ENCODE measurements around the gene CDC25A. TPM values are rescaled to one million over a fixed set of nuclear protein-coding genes. Genes with fewer than 3 reads are reported as not detected.

CDC25A gene
- total and polyA plus RNA-seq, 4 experiments from 2014 or later, result 0.09 TPM; not detected in 3

DNA sequence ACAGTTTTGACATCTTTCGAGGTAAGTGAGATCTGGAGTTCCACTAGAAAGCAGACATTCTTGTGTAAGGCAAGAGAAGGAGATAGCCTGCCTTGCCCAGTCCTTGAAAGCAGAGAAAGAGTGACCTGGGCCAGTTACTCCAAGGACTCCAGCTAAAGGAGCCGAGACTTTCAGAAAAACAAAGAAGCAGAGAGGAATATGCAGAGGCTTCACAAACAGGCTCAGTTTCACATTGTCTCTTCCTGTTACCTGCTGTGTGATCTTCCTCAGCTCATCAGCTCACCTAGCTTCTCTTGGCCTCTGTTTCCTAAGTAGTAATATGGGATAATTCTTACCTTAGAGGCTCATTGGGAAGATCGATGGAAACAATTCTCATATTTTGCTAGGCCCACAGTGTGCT lies 81.0 kb downstream of the CDC25A start:
- Histone ChIP-seq H3K4me3 (ENCODE audit: low read length in 2 of 2) (no peak overlapping the region), H3K36me3 (ENCODE audit: insufficient read depth, low read length) (no peaks in the 10 kb centered on the region), H3K4me1 (ENCODE audit: insufficient read depth, low read length) (peaks cover 4% of the 10 kb centered on the region), H3K27ac (ENCODE audit: low read depth, low read length) (no peak overlapping the region), H3K27me3 (ENCODE audit: insufficient read depth, low read length) (no peaks in the 10 kb centered on the region), H3K9me3 (ENCODE audit: control insufficient read depth in 1 of 2, low read length in 2 of 2) (no peaks in the 10 kb centered on the region)
- Mint-ChIP-seq H3K27me3 (peaks cover 0 to 3% of the 10 kb centered on the region in 2 donors), H3K9me3 (peaks cover 0 to 7% (median 0%) of the 10 kb centered on the region in 8 donors), H3K4me3 (no peak overlapping the region), H3K4me1 (peaks cover under 1 to 3% (median 1%) of the 10 kb centered on the region in 4 donors), H3K36me3 (no peaks in the 10 kb centered on the region), H3K27ac (no peak overlapping the region)
- POLR2A ChIA-PET (ENCODE audit: partially characterized antibody), result no interaction called here
- intact Hi-C loops (cut with micrococcal nuclease), result no loop called here
- no peak for DNase-seq
- CTCF ChIA-PET (ENCODE audit: partially characterized antibody), result no interaction called here

Small RNA genes lying within 50 kb of the gene (microRNA-seq; reads per million reads assigned to microRNA genes)
- not detected for gene MIR4443 (ENCODE audit: borderline microRNAs expressed, borderline number of aligned reads, borderline replicate concordance)

Other genes starting within 250 kb of the CDC25A start
- 10 to 100 TPM; 68.5 to 72.6 TPM for gene MAP4, start 172.0 kb downstream of the CDC25A start, total RNA-seq
- 10 to 100 TPM in 1 of 2 donors, 1 to 10 TPM in 1; 4.4 to 67.1 TPM for gene MAP4, start 172.0 kb downstream of the CDC25A start, polyA plus RNA-seq
- gene CAMP, start 35.1 kb upstream of the CDC25A start, total RNA-seq, result not detected
- not detected for gene CAMP, start 35.1 kb upstream of the CDC25A start, polyA plus RNA-seq
- gene ZNF589, start 52.7 kb upstream of the CDC25A start, total RNA-seq, result 10 to 100 TPM; 49.4 to 58.6 TPM
- gene ZNF589, start 52.7 kb upstream of the CDC25A start, polyA plus RNA-seq, result 1 to 10 TPM; 2.7 to 6.7 TPM
- gene NME6, start 113.0 kb upstream of the CDC25A start, total RNA-seq, result 10 to 100 TPM; 43.2 to 45.8 TPM
- 10 to 100 TPM; 56.9 to 64.2 TPM for gene NME6, start 113.0 kb upstream of the CDC25A start, polyA plus RNA-seq
- gene SPINK8, start 145.2 kb upstream of the CDC25A start, total RNA-seq, result not detected
- not detected for gene SPINK8, start 145.2 kb upstream of the CDC25A start, polyA plus RNA-seq
- not detected for gene FBXW12, start 183.8 kb upstream of the CDC25A start, total RNA-seq
- gene FBXW12, start 183.8 kb upstream of the CDC25A start, polyA plus RNA-seq, result not detected
- 1 to 10 TPM; 2.6 to 5.0 TPM for gene PLXNB1, start 241.7 kb upstream of the CDC25A start, total RNA-seq
- under 1 TPM in 1 of 2 donors, not detected in 1; 0.48 TPM for gene PLXNB1, start 241.7 kb upstream of the CDC25A start, polyA plus RNA-seq

Measured in CD4-positive, alpha-beta memory T cell (primary cell).